NCI-H1048 (cell line): Measurements from ENCODE around the gene KDM4D.
"Not testable (repeated sequence)": the region's sequence is repeated elsewhere in the genome, so short reads cannot be mapped to it uniquely, and the experiment has no call there.

Experiments
- DNase-seq: peaks from one replicate; lab custom pipeline; 2025; lab: John Stamatoyannopoulos, UW

Gene KDM4D

GRCh38 chr11:94958121-94958696, 15.3 kb upstream of the KDM4D start:
- no peak for DNase-seq

DNA sequence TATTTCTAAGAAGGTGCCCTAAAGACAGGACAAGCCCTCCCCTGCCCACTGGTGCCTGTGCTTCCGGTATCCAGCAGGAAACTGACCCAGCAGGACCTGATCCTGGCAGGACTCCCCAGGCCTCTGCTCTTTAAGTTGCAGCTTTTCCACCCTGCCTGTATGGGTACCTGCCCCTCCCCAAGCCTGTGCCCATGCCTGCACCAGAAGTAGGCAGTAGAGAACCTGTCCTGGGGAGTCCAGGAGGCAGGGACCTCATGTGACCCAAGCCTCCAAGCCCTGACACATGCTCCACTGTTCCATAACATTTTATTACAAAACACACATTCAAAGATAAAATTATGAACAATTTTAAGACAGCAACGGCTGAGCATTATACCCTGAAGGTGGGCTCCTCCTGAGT, 14.3 kb upstream of the KDM4D start:
- DNase-seq, result no peak

DNA sequence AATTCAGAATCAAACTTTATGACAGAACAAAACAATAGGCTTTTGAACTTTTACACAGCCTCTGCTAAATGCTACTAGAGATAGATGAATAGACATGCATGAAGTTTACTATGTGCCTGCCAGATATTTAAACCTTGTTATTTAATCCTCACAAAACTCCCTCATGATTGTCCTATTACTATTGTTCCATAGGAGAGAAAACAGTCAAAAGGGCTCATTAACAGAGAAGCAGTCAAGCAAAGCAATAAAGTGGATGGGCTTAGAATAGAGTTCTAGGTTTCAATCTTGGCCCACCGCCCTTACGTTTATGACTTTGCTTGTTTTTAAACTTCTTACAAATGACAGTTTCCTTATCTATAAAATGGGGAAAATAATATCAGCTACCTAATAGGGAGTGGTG, 13.0 kb upstream of the KDM4D start:
- DNase-seq, result no peak

GRCh38 chr11:94961255-94961654, 12.3 kb upstream of the KDM4D start:
- no peak for DNase-seq

GRCh38 chr11:94964934-94965333, 8.6 kb upstream of the KDM4D start:
- DNase-seq, result no peak

- DNase-seq, result no peak
Observed at GRCh38 chr11:94968334-94968958, 5.1 kb upstream of the KDM4D start.

DNA sequence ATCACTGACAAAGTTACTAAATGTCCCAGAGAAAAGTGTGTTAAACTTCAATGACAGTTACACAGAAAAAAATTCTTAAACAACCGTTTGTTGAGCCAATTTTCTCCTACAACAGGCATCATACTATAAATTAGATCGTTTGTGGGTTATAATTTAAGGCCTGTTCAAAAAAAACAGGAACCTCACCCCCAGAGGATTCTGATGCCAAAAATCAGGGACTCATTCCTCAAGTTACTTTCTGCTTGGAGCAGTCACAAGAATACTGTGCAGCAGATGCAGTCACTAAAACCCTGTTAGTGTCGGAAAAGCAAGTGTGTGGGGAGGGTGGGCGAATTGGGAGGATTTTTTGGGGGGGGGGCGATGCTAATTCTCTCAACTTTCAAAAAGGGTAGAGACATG, 810 bp upstream of the KDM4D start:
- DNase-seq, result no peak

DNA sequence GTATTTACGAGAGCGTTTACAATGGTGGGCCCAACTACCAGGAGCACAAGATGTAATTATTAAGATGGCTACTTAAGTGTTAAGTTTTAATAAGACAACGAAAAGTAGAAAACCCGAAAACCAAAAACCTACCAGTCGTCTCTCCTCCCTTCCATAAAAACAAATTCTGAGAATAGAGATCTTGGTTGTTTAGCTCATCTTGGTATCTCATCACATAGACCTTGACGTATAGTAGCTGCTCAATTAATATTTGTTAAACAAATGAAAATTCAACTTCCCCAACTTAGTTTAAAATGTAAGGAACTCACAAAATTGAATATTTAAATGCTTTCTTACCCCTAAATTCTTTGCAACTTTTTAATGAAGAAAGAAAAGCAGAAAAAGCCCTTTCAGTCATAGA, 669 bp downstream of the KDM4D start:
- DNase-seq, result no peak

- DNase-seq, result no peak
Observed at GRCh38 chr11:94975599-94975998, 2.1 kb downstream of the KDM4D start.

GRCh38 chr11:94987378-94987777, 13.9 kb downstream of the KDM4D start:
- DNase-seq, result no peak

DNA sequence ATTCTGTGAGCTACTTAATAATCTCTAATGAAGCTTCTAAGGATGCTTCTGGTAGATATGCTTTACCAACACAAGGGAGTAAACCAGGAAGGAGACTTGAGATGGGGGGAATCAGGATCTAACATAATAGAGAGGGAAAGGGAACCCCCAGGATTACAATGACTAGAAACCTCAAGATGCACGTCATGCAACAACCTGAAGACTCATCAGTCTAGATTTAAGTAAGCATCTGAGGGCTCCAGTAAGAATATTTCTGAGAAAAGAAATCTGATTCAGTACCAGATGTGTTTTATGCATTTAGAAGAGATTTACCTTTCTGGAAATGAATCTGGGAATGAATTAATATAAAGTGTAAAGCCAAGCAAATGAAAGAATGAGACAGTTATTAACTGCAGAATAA, 15.2 kb downstream of the KDM4D start:
- DNase-seq, result no peak

- no peak for DNase-seq
Observed at GRCh38 chr11:94993400-94993943, 20.0 kb downstream of the KDM4D start.

- DNase-seq, result no peak
Observed at GRCh38 chr11:94997437-94997836, 23.9 kb downstream of the KDM4D start.

- no peak for DNase-seq
Observed at GRCh38 chr11:94998285-94998684, 24.8 kb downstream of the KDM4D start.

DNA sequence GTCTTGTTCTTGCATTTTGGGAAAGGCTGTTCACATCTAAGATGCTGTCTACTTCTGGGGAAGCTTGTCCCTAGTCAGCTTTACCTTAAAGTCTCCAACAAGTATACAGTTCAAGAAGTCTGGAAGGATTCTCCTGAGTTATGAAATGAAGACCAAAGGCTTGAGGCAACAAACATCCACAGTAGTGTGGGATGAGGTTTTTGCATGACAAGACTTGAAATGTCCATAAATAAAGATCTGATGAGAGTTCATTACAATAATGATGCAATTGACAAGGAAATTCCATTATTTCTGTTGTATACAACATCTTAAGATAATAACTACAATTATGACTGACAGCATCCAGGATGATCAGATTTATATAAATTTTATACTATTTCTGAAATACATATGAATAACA, 30.2 kb downstream of the KDM4D start:
- no peak for DNase-seq

DNA sequence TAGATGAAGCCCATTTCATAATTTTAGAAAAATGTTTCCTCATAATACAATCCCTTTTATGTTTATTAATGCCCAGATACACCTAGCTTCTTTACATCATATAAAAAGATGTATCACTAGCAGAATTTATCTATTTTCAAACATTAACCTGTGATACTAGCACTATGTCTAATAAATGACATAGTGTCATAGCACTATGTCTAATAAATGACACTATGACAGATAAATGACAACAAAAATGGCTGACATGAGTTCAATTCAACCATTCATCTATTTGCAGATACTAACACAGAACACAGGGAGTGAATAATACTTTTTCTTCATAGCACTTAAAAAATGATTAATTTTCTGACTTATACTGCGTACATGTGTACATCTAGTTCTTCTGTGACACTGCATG, 32.1 kb downstream of the KDM4D start:
- no peak for DNase-seq

- DNase-seq, result no peak
Observed at GRCh38 chr11:95011376-95011775, 37.9 kb downstream of the KDM4D start.

- DNase-seq, result no peak
Observed at GRCh38 chr11:95014184-95014821, 40.8 kb downstream of the KDM4D start.

DNA sequence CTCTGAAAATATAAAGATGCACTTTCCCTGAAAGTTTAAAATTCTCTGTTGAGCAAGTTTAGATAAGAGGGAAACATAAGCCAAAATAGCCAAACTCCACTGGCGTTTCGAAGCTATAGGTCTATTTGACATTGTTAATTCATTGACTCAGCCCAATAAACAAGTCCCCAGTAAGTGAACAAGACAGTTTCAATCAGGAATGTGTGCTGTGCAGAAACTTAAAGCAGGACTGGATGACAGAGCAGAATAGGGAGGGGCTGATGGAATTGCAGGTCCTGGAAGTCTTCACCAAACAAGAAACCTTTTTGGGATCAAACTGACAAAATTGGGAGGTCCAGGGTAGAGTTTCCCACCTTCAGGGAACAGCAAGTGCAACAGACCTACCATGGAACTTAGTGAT, 42.6 kb downstream of the KDM4D start:
- no peak for DNase-seq

GRCh38 chr11:95021468-95021867, 48.0 kb downstream of the KDM4D start:
- not testable (repeated sequence) for DNase-seq

- no peak for DNase-seq
Observed at GRCh38 chr11:95024958-95025357, 51.4 kb downstream of the KDM4D start, which contains the start of gene KDM4E. KDM4E (plus strand) TSS chr11:95025258; CDS start chr11:95025558, 300 bp downstream.

DNA sequence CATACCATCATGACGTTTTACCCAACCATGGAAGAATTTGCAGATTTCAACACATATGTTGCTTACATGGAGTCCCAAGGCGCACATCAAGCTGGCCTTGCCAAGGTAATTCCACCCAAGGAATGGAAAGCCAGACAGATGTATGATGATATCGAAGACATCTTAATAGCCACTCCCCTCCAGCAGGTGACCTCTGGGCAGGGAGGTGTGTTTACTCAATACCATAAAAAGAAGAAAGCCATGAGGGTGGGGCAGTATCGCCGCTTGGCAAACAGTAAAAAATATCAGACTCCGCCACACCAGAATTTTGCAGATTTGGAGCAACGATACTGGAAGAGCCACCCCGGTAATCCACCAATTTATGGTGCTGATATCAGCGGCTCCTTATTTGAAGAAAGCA, 52.1 kb downstream of the KDM4D start:
- not testable (repeated sequence) for DNase-seq

DNA sequence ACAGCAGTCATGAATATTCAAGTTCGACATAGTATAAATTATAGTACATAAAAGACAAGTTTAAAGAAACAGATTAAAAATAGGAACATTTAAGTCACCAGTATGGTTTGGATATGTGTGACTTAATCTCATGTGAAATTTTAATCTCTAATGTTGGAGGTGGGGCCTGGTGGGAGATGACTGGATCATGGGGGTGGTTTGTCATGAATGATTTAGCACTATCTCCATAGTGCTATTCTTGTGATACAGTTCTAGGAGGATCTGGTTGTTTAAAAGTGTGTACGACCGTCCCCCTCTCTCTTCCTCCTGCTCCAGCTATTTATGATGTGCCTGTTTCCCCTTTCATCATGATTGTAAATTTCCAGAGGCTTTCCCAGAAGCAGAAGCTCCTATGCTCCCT, 54.8 kb downstream of the KDM4D start:
- DNase-seq, result no peak
